ENCODE measurements around the gene HPCAL1.
"Not testable (repeated sequence)": the region's sequence is repeated elsewhere in the genome, so short reads cannot be mapped to it uniquely, and the experiment has no call there.

The HPCAL1 gene

DNA sequence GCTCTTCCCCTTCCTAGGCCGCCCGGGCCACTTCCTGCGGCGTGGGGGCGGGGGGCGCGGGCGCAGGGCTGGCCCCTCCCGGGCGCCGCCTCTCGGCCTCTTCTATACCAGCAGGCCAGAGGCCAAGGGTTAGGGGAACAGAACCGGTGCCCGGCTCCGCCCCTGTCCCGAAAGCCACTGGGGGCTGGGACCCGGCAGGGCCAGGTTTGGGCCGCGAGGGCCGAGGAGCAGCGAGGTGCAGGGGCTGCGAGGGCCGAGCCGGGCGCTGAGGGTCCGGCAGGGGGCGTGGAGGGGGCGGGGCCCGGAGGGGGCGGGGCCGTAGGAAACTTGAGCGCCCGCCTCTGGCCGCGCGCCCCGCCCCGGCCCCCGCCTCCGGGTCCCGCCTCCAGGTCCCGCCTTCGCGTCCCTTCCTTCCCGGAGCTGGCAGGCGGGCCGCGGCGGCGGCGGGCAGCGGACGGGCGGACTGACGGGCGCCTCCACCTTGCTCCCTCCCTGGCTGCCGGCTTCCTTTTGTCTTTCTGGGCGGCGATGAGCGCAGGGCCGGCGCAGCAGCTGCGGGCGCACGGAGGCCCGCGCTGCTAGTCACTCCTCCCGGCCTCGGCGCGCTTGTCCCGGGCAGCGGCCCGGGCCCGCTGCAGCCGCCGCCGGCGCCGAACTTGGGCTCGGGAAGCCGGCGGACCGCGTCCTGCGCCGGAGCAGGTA is at the start of gene HPCAL1:
HPCAL1 (plus strand) TSS at position 426 of the 702 bp plus-strand sequence. CDS start 116,854 bp downstream, outside the sequence.
- peak; percentile 71 for DNase-seq (ENCODE audit: extremely low read depth in 1 of 2, low read depth in 1 of 2)

DNA sequence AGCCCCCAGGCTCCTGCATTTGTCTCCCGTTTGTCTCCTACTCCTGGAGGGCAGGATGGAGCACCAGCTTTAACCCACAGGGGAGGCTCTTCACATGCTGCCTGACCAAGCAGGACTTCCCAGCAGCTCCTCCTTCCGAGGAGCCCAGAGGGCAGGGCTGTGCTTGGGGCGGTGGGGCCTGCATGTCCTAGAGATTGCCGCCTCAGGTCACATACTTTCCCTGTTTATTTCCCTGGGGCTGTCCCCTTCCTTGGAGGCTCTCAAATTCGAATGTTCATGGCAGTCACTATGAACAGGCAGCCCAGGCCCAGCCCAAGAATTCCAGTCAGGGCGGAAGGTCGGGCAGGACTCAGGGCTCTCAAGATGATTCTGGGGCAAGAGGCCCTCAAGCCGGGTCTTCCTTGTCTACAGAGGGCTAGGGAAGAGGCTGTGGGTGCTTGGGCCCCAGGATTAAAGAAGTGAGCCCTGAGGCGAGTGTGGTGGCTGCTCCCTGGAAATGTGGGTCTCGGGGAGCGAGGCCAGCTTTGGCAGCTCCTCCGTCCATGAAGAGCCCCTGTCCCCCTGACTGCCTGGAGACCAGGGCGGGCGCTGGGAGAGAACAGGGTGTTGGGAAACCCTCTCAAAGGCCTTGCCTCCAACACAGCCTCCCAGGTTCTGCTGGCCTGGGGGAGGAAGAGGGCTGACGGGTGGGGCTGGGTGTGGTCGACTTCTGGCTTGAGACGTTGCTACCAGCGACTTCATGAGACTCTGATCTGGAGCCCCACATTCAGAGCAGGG is 48.9 kb upstream of the HPCAL1 start:
- no peak for DNase-seq (ENCODE audit: extremely low read depth in 1 of 2, low read depth in 1 of 2)

DNA sequence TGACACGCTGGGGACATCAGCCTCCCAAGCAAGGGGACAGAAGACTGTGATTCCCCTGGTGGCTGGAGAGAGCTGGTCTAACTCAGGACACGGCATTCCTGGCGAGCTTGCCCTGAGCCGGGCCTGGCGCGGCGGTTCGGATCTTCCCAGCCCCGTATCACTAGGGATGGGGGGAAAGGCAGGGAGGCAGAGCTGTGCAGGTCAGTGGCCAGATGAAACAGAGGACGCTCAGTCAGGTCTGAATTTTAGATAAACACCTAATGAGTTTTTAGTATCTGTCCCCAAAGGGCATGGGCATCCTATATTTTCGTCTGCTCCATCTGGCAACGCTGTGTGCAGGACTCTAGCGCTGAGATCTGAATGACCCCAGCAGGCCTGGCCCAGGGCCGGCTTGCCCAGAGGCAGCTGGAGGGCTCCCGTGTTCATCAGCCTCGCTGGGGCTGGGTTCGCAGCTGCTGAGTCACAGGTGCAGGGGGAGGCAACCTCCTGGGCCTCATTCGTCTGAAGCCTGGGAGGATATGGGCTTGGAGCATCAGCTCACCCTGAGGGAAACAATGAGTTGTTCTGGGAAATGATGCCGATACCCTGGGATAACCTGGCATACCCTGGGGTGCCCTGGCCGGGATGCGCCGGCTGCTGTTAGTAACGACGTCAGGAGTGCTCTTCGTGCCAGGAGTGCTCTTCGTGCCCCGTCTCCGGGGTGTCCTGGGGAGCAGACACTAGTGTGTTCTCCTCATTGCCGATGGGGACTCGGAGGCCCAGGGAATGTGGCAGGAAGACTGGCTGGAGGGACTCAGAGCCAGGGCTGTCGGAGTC is 48.1 kb upstream of the HPCAL1 start:
- DNase-seq (ENCODE audit: extremely low read depth in 1 of 2, low read depth in 1 of 2) = no peak

DNA sequence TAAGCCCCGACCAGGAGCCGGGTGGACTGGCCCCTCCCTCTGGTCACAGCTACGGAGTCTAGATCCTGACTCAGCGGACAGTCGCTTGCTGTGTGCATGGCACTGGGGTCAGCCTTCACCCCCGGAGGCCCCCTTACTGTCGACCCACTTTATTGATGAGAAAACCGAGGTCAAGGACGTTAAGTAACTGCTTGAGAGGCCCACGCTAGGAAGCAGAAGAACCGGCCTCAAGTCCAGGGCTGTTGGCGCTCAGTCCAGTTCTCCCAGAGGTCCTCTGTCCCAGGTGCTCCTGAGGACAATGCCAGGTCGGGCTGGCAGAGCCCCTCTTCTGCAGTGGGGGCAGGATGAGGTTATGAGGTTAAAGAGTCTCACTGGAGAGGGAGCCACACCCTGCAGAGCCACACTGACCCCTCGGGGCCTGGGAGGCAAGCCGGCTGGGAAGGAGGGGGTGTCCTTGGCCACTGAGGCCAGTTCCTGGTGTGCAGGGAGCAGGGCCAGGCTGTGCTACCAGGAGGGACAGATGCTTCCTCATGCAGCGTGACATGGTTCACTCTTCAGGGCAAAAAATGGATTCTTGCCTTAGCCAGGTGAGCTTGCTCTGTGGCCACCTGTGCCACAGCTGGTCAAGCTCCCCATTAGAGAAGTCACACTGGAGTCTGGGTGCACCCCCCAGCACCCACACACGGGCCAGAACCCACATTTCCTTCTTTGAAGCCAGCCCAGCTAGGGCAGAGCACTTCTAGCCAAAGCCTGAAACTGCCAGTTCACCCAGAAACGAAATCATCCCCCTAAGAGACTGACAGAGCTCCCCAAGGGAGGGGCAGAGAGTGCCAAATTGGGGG is 47.3 kb upstream of the HPCAL1 start:
- no peak for DNase-seq (ENCODE audit: extremely low read depth in 1 of 2, low read depth in 1 of 2)

DNA sequence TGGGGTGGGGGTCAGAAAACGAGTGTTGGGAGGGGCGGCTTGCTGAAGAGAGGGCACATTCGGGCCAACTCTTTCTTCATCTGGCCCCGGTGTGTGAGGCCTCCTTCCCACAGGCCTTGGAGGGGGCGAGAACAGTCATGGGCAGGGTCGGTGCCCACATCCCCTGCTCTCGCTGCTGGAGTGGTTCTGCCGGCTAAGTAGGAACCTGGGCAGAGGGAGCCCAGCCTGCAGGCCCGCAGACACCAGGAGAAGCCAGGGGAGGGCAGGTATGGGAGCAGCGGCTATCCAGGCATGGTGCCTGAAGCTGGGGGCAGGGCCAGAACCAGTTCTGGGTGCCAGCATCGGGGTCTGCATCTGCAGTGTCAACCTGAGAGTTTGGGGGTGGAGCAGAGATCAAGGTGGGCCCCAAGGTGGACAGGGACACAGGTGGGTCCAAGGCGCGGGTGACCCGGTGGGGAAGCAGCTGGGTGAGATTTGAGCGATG is 46.6 kb upstream of the HPCAL1 start:
- DNase-seq (ENCODE audit: extremely low read depth in 1 of 2, low read depth in 1 of 2) = no peak

DNA sequence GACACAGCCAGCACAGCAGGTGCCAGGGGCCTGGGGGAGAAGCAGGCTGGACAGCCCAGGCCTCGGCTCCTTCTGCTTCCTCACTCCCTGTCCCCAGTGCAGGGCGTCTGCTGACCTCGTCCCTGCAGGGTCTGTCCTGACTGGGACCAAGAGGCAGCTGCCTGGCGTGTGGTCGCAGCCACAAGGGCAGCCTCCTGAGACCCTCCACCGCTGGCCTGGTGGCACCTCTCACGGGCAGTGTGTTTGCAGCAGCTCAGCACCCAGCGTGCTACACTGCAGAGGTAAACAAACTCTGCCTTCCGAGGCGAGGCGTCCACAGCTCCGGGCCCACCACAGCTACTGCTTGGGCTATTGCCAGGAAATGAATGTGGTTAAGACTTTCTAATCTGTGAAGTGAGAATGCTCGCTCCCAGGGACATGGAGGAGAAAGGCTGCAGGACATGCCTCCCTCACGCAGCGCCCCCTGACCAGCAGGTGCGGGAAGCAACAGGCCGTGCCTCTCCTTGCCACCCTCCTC is 46.1 kb upstream of the HPCAL1 start:
- DNase-seq (ENCODE audit: extremely low read depth in 1 of 2, low read depth in 1 of 2) = no peak

DNA sequence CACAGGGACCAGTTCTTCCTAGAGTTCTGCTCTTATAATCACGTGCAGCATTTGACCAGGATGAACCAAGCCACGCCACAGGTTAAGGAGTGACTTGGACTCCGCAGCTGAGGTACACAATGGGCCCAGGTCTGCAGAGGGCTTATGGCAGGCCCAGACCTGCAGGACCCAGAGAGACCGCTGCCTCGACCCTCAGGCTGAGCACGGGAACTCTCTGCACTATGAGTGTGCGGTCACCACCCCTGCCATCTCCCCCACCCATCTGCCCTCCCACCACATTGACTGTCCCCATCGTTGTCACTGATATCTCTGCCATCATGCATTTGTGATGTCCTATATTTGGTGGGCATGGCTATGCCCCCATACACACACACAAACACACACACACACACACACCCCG is 45.7 kb upstream of the HPCAL1 start:
- no peak for DNase-seq (ENCODE audit: extremely low read depth in 1 of 2, low read depth in 1 of 2)

DNA sequence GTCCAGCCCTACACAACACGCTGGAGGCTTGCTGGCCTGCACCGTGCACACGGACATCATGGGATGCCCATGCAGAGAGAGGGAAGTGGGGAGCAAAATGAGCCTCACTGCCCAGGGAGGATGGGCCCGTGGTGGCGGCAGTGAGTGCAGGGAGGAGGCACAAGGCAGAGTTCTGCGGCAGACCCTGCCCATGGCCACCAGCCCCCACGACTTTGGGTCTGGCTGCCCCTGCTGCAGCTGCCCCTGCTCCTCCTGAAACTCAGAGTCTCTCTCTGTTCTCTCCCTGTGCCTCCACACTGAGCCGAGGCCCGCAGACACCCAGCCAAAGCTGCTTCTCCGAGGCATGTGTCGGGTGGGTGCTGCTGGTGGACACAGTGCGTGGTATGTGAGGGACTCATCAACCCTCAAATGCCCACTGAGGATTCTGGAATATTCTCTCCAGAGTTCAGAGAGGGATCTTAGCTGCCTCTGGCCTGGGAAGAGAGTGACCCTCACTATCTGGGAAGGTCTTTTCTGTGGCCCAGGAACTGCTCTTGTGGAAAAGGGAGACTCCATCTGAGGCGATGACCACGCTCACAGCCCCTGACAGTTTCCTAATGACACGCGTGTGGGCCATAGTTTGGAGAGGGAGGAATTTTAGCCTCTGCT is 45.1 kb upstream of the HPCAL1 start:
- DNase-seq (ENCODE audit: extremely low read depth in 1 of 2, low read depth in 1 of 2) = no peak

DNA sequence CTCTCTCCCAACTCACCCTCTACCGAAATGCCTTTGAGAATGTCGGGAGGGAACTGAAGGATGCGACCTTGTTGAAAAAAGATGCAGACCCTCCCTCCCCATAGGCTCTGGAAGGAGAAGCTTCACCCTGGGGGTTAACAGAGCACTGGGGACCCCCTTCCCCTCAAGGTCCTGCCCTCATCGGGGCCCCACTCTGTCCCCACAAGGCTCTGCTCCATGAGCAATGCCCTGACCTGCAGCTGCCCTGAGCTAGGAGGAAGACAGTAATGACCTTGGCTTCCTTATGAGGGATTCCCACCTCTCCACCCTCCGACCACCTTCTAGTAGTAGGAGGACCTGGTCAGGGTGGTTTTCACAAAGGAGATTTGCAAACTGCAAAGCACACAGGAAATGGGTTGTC is 44.4 kb upstream of the HPCAL1 start:
- DNase-seq (ENCODE audit: extremely low read depth in 1 of 2, low read depth in 1 of 2) = no peak

DNA sequence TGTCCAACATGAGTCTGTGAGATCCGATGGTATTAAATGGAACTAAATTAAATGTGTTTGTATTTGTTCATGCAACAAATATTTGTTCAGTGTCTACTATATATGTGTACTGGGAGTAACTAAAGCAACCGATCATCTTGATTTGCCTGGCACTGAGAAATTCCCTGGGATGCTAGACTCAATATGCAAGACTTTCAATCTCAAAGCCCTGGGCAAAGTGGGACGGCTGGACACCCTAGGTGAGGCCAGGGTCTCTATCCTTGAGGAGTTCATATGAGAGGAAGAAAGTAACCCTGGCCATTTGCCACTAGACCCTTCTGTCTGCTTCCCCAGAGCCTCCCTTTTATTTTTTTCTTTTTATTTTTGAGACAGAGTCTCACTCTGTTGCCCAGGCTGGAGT is 44.0 kb upstream of the HPCAL1 start:
- DNase-seq (ENCODE audit: extremely low read depth in 1 of 2, low read depth in 1 of 2) = no peak

DNA sequence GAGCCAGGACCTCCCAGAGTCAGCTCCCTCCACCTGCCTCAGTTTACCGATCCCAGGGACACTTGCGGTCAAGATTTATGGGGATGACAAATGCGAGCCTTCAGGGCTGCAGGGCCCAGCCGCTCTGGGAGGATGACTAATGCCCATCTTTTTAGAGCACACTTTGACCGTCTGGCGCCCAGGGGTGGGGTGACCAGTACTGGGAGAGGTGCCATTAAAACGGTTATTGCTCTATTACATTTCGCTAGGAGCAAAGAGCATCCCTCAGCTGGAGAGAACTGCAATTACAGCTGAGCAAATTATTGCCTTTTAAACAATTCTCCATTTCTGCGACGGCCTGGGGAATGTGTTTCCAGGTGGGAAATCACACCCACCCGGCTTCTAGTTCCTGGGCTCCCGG is 42.6 kb upstream of the HPCAL1 start:
- DNase-seq (ENCODE audit: extremely low read depth in 1 of 2, low read depth in 1 of 2) = no peak

DNA sequence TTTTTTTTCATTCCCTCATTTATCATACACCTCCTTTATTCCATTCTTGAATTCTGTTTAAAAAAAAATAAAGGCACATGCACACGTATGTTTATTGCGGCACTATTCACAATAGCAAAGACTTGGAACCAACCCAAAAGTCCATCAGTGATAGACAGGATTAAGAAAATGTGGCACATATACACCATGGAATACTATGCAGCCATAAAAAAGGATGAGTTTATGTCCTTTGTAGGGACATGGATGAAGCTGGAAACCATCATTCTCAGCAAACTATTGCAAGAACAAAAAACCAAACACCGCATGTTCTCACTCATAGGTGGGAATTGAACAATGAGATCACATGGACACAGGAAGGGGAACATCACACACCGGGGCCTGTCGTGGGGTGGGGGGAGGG is 39.2 kb upstream of the HPCAL1 start:
- DNase-seq (ENCODE audit: extremely low read depth in 1 of 2, low read depth in 1 of 2) = not testable (repeated sequence)

DNA sequence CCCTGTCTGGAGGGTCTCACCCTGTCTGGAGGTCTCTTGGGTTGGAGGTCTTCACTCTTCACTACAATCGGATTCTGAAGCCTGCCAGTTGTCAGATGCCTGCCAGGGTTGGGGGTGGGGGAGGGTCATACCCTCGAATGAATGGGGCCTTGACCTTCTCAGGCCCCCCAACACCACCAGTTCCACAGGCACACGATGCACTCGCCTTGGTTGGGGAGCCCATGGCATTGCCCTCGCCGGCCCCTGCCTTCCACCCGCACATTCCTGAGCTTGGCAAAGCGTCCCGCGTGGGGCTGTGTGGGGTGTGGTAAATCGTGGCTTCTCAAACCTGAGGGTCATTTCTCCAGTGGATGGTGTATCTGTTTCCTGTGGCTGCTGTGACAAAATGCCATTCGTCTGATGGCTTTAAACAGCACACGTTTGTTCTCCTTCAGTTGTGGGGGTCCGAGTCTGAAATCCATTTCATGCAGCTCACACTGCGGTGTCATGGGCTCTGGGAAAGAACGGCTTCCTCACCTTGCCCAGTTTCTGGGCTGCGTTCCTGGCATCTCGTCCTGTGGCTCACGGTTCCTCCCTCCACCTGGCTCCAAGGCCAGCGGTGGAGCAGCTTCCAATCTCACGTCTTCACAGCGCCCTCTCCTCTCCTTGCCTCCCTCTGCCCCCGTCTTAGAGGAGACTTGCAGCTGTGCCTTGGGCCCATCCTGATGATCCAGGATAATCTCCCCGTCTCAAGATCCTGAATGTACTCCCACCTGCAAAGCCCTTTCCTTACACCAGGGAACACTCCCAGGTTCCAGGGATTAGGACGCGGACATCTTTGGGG is 38.0 kb upstream of the HPCAL1 start:
- DNase-seq (ENCODE audit: extremely low read depth in 1 of 2, low read depth in 1 of 2) = no peak

DNA sequence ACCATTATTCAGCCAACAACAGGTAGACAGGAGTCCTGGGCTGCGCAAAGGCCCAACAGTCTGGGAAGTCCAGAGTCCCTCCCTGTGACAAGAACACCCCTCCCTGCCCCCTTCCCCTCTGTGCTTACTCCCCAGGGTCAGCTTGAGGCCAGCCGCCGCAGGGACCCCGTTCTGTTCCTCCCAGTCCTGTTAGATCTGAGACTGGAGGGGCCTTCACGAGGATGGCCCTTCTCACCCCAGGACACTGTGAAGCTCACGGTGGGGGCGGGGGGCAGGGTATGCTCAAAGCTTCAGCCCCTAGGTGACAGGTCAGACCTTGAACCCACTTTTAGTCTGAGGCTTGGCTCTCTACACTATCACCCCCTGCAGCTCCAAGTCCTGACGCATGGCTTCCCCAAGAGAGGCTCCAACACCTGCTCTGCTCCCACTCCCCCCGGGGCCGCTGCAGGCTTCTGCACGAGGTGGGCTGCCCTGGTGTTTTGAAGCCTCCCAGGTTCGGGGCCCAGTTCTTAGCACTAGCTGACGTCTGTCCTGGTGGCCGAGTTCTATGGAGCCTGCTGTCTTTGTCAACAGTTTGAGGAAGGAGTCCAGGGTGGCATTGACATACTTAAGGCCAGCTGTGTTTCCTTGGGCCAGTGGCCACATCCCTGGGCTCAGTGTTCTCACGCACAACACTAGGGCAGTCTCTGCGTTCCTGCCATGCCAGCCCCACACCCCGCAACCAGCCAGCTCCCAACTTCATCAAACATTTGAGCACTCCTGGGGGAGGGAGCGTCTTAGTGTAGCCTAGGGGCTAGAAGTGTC is 37.2 kb upstream of the HPCAL1 start:
- no peak for DNase-seq (ENCODE audit: extremely low read depth in 1 of 2, low read depth in 1 of 2)

DNA sequence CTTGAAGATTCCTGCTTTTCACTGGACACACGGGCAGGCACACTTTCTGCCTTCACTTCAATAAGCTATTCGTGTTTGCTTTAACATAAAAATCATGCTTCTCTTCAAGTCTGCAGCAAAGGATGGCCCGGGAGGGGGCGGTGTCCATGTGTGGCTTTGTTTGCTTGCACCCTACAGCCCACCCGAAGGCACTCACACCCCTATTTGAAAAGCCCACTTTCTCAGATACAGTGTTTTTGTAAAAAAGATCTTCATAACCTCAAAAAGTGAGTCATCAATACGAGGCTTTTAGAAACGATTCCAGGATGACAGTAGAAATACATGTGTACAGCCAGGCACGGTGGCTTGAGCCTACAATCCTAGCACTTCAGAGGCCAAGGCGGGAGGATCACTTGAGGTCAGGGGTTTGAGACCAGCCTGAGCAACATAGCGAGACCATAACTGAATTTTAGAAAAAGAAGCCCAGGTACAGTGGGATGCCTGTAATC is 36.5 kb upstream of the HPCAL1 start:
- DNase-seq (ENCODE audit: extremely low read depth in 1 of 2, low read depth in 1 of 2) = no peak

DNA sequence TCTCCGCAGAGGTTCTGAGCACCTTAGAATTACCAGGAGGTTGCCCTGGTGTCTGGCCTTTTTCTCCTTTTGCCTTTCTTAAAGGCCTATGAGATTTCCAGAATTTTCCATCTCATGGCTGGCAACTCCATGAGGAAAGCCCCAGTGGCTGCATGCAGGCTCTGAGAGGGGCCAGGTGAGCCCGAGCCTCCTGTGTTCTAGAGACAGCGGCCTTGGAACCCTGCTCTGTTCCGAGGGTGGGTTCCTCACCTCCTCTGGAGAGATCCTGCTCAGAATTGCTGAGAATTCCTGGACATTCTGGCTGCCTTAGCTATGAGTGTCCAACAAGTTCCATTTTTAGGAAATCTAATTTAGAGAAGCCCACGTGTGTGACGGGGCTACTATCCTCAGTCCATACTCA is 35.7 kb upstream of the HPCAL1 start:
- no peak for DNase-seq (ENCODE audit: extremely low read depth in 1 of 2, low read depth in 1 of 2)

DNA sequence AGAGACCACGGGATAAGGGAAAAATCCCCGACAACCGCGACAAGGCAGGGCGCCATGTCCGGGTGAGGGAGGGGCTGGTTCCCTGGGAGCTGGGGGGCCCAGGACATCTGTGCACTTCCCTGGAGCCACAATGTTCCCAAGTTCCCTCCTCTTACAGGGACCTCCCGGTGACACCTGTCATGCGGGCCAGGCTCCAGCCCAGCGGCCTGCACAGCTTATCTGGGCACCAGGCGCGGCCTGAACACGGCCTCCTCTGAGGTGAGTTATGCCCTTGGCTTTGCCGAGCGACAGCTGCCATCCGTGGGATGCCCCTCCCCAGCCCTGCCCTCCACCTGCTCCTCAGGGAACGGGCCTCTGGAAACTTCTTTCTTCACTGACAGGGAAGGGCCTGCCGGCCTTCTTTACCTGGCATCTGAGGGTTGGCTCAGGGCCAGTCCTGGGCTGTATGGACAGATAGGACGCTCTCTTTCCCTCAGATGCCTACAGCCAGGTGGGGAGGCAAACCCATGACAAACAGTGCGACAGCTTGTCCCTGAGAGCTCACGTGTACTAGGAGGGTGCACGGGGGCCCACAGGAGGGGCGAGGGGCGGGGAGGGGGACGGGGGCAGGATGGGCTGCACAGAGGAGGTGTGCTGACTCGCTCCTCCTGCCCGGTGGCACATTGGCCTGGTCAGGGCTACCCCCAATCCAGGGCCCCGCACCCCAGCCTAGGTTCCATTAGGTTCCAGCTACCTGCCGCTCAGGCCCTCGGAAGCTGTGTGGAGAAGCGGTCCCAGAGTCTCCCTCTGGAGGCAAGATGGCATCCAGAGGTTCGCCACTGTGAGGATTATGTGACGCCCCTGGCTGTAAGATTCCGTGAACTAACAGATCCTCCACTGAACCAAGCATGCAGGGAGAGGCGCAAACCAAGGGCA is 34.9 kb upstream of the HPCAL1 start:
- no peak for DNase-seq (ENCODE audit: extremely low read depth in 1 of 2, low read depth in 1 of 2)
